Panc1 (cell line): ENCODE measurements around the gene USP8. TPM values are rescaled to one million over a fixed set of nuclear protein-coding genes. Genes with fewer than 3 reads are reported as not detected.

Source experiments
- ATAC-seq: fragments of 200-7000 bp; cut with Tn5 transposase; 2 replicates; pipeline ENCODE4 v1.9.1; 2020; ENCODE audit warnings: mild to moderate bottlenecking, moderate library complexity
- BruUV-seq: library from RNA; stranded (reverse); fragments of 400-500 nt; replicated peaks from 2 replicates; lab custom pipeline; 2021; lab: Mats Ljungman, UMichigan
- CTCF ChIA-PET: fragments of 300-600 bp; sonication (Branson Sonifier 250); formaldehyde crosslinking; loops from one replicate; lab custom pipeline; 2022; ENCODE audit warnings: antibody characterized with exemption; lab: Charles Lee
- POLR2A ChIA-PET: fragments of 300-600 bp; sonication (Branson Sonifier 250); formaldehyde crosslinking; loops from one replicate; lab custom pipeline; 2022; ENCODE audit warnings: antibody characterized with exemption; lab: Charles Lee
- DNase-seq: peaks from one replicate; pipeline ENCODE4 v3.0.0-alpha.2; 2010; ENCODE audit warnings: low read depth, low spot score
- H3K27ac ChIP-seq: 2 replicates; pipeline ENCODE4 v1.5.1; 2011; ENCODE audit warnings: mild to moderate bottlenecking, low read length, inconsistent platforms
- H3K27me3 ChIP-seq: fragments of 200-500 bp; sonication (Bioruptor generic); 2 replicates; pipeline ENCODE4 v1.6.0; 2014; ENCODE audit warnings: low read length, inconsistent platforms; ENCODE audit not compliant: control insufficient read depth, insufficient read depth
- H3K36me3 ChIP-seq: fragments of 200-500 bp; sonication (Bioruptor generic); 2 replicates; pipeline ENCODE4 v1.5.1; 2014; ENCODE audit warnings: inconsistent platforms, mild to moderate bottlenecking, low read length, moderate library complexity; ENCODE audit not compliant: control insufficient read depth, insufficient read depth
- H3K4me1 ChIP-seq: 2 replicates; pipeline ENCODE4 v1.5.1; 2011; ENCODE audit warnings: inconsistent platforms, mild to moderate bottlenecking, low read length, moderate library complexity; ENCODE audit not compliant: control insufficient read depth, insufficient read depth
- H3K4me3 ChIP-seq, 2 experiments: 2 replicates each; pipeline ENCODE4 v1.5.1; 2011 to 2012; ENCODE audit warnings: low read depth in 2 of 2, low read length in 2 of 2, mild to moderate bottlenecking in 2 of 2, inconsistent platforms in 1 of 2, moderate library complexity in 1 of 2
- H3K9me3 ChIP-seq: fragments of 200-500 bp; sonication (Bioruptor generic); 2 replicates; pipeline ENCODE4 v1.5.1; 2014; ENCODE audit warnings: low read depth, mild to moderate bottlenecking, inconsistent platforms, low read length, moderate library complexity; ENCODE audit not compliant: control insufficient read depth, insufficient read depth
- POLR2AphosphoS5 ChIP-seq: IDR thresholded peaks from 2 replicates; pipeline ENCODE4 v1.6.1; 2012; ENCODE audit warnings: mild to moderate bottlenecking, low read depth, low read length, moderate library complexity
- REST ChIP-seq, 2 experiments: IDR thresholded peaks; 2 replicates each; pipeline ENCODE4 v1.6.1; 2011 to 2012; ENCODE audit warnings: low read depth in 2 of 2, control low read depth in 1 of 2, low read length in 1 of 2, mild to moderate bottlenecking in 1 of 2, moderate library complexity in 1 of 2; ENCODE audit not compliant: insufficient read depth in 1 of 2
- SIN3A ChIP-seq: IDR thresholded peaks from 2 replicates; pipeline ENCODE4 v1.6.1; 2012; ENCODE audit warnings: low read depth, mild to moderate bottlenecking, low read length, moderate library complexity, borderline replicate concordance; ENCODE audit not compliant: insufficient read depth
- TCF7L2 ChIP-seq: IDR thresholded peaks from 2 replicates; pipeline ENCODE4 v1.6.1; 2011; ENCODE audit warnings: mild to moderate bottlenecking, low read depth, low read length, inconsistent platforms
- in situ Hi-C: cut with HindIII; loops from 2 replicates; pipeline ENCODE4 v1.10.0; 2016; ENCODE audit warnings: low sequenced_read_pairs, low pct_unique_long_range_greater_than_20kb
- intact Hi-C: fragments of 100-400 bp; cut with micrococcal nuclease; formaldehyde crosslinking; loops from one replicate; pipeline ENCODE4 v1.10.0; 2022; ENCODE audit not compliant: unreplicated experiment
- total RNA-seq: library from RNA; stranded (reverse); gene quantifications from one replicate; pipeline ENCODE4 v1.2.1, GENCODE V29; 2021; ENCODE audit not compliant: unreplicated experiment
- TF ChIP-seq, protein P1 (sequence below): fragments of 450-650 bp; IDR thresholded peaks from 2 replicates; pipeline ENCODE4 v1.5.1; 2017; ENCODE audit warnings: mild to moderate bottlenecking

USP8 gene
- total RNA-seq, 1 experiment from 2014 or later = 57.3 TPM

GRCh38 chr15:50484781-50485180 lies 60.6 kb downstream of the USP8 start:
- H3K27me3 ChIP-seq = no peaks in the 10 kb centered on the region
- no peaks in the 10 kb centered on the region for H3K9me3 ChIP-seq
- no TSS peak for BruUV-seq
- ChIA-PET CTCF (no interaction called here), POLR2A (no interaction called here)
- in situ Hi-C loops (no loop called here), intact Hi-C loops (no loop called here)
- H3K27ac ChIP-seq = no peak overlapping the region
- TF ChIP-seq, protein P1, sequence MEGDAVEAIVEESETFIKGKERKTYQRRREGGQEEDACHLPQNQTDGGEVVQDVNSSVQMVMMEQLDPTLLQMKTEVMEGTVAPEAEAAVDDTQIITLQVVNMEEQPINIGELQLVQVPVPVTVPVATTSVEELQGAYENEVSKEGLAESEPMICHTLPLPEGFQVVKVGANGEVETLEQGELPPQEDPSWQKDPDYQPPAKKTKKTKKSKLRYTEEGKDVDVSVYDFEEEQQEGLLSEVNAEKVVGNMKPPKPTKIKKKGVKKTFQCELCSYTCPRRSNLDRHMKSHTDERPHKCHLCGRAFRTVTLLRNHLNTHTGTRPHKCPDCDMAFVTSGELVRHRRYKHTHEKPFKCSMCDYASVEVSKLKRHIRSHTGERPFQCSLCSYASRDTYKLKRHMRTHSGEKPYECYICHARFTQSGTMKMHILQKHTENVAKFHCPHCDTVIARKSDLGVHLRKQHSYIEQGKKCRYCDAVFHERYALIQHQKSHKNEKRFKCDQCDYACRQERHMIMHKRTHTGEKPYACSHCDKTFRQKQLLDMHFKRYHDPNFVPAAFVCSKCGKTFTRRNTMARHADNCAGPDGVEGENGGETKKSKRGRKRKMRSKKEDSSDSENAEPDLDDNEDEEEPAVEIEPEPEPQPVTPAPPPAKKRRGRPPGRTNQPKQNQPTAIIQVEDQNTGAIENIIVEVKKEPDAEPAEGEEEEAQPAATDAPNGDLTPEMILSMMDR = no peak
- TF ChIP-seq REST (IDR thresholded peaks at IDR 0.05; ENCODE audit: insufficient read depth in 1 of 2, low read depth in 2 of 2, low read length in 1 of 2) (no peak), POLR2AphosphoS5 (no peak), SIN3A (no peak), TCF7L2 (no peak)
- H3K4me1 ChIP-seq = no peaks in the 10 kb centered on the region
- DNase-seq = no peak
- H3K36me3 ChIP-seq = peaks cover 22% of the 10 kb centered on the region
- H3K4me3 ChIP-seq = no peak overlapping the region
- no peak for ATAC-seq

- in situ Hi-C loops = no loop called here
These were observed 61.2 kb downstream of the USP8 start for GRCh38 chr15:50485389-50485788.

DNA sequence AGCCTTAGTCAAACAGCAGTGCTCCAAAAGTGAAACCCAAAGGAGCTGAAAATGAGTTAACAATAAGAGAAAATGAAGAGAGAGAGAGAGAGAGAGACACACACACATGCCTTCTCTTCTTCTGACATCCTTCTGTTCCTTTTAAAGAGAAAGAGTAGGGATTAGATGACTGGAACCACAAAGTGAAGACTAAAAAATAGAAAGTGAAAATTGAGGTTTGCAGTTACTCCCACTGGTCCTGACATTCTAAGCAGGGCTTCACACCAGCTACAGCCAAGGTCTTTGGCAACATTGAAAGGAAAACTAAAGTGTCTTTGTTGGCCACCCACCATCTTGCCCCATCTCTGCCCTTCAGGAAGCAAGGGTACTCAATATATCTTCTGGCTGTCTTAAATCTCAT lies 63.1 kb downstream of the USP8 start:
- DNase-seq = no peak
- H3K36me3 ChIP-seq = peaks cover 26% of the 10 kb centered on the region; the same call in 1 of the 2 replicates

More at GRCh38 chr15:50485389-50485788, 61.2 kb downstream of the USP8 start:
- no peaks in the 10 kb centered on the region for H3K9me3 ChIP-seq
- no peaks in the 10 kb centered on the region for H3K4me1 ChIP-seq
- BruUV-seq = no TSS peak
- no peak overlapping the region for H3K27ac ChIP-seq
- no peaks in the 10 kb centered on the region for H3K27me3 ChIP-seq
- ChIA-PET POLR2A (no interaction called here), CTCF (no interaction called here)
- no peak for TF ChIP-seq TCF7L2
- intact Hi-C loops = no loop called here
- H3K36me3 ChIP-seq = peaks cover 28% of the 10 kb centered on the region
- DNase-seq (no peak), ATAC-seq (no peak)
- no peak overlapping the region for H3K4me3 ChIP-seq

More for the DNA sequence above, 63.1 kb downstream of the USP8 start:
- TF ChIP-seq TCF7L2 (no peak), POLR2AphosphoS5 (no peak), SIN3A (no peak), REST (IDR thresholded peaks at IDR 0.05; ENCODE audit: insufficient read depth in 1 of 2, low read depth in 2 of 2, low read length in 1 of 2) (no peak)
- TF ChIP-seq, protein P1 = no peak
- ATAC-seq = no peak
- intact Hi-C loops = no loop called here
- H3K4me3 ChIP-seq = no peak overlapping the region
- in situ Hi-C loops = no loop called here
- no peaks in the 10 kb centered on the region for H3K9me3 ChIP-seq
- CTCF ChIA-PET = interaction anchor here (0.7 kb wide), 1 partner anchor 189 kb away, joined by 3 read pairs; no protein-coding TSS in a partner anchor
- POLR2A ChIA-PET = interaction anchor here (0.6 kb wide), 1 partner anchor 71 kb away, joined by 8 read pairs; no protein-coding TSS in a partner anchor
- BruUV-seq = no TSS peak
- no peaks in the 10 kb centered on the region for H3K4me1 ChIP-seq
- H3K27me3 ChIP-seq = no peaks in the 10 kb centered on the region
- H3K27ac ChIP-seq = no peak overlapping the region
